ENCODE measurements around the gene ACAA2. TPM values are rescaled to one million over a fixed set of nuclear protein-coding genes. Genes with fewer than 3 reads are reported as not detected.

The ACAA2 gene
- total and polyA plus RNA-seq, 2 of the 8 experiments (the other 6 are each of a cell fraction or from before 2014, with no cell fraction given) = 63.4 to 151 TPM

- WGBS, 2 experiments (ENCODE audit: extremely low coverage in 1 of 2, insufficient coverage in 1 of 2, insufficient read length in 1 of 2, insufficient replicate concordance in 2 of 2, low coverage in 1 of 2, low lambda C conversion rate in 2 of 2, missing lambda C conversion rate in 1 of 2) = 72% methylated on average over 5 of the region's 5 CpGs; no CpG with 5 or more reads in 1 of the 2 experiments
- CTCF ChIA-PET (ENCODE audit: partially characterized antibody) = interaction anchor here (0.6 to 1.3 kb wide), 4 partner anchors 12 to 37 kb away, joined by 3 to 5 read pairs (median 4); no protein-coding TSS in a partner anchor
These were observed 65.5 kb downstream of the ACAA2 start for GRCh38 chr18:49747876-49748275.

More at GRCh38 chr18:49747876-49748275, 65.5 kb downstream of the ACAA2 start:
- Histone ChIP-seq H4K5ac (ENCODE audit: insufficient read length, low read depth, low read length) (no peak overlapping the region), H2BK15ac (ENCODE audit: low read length) (no peak overlapping the region), H2BK20ac (ENCODE audit: low read length) (no peak overlapping the region), H3K4ac (replicated peaks; ENCODE audit: insufficient read length, low read depth, low read length) (no peak overlapping the region), H3K36me3 (ENCODE audit: control insufficient read depth in 2 of 4, insufficient read depth in 4 of 4, low read length in 3 of 4) (no peaks in the 10 kb centered on the region), H4K20me1 (replicated peaks in 1 of 2; ENCODE audit: control insufficient read depth in 1 of 2, insufficient read depth in 2 of 2, low read length in 2 of 2) (no peaks in the 10 kb centered on the region), H4K91ac (replicated peaks; ENCODE audit: insufficient read length, low read length) (no peak overlapping the region), H3K27me3 (replicated peaks in 1 of 4; ENCODE audit: control insufficient read depth in 3 of 4, extremely low read depth in 1 of 4, insufficient read depth in 3 of 4, low read length in 3 of 4) (no peaks in the 10 kb centered on the region), H3K23me2 (ENCODE audit: low read depth, low read length) (no peaks in the 10 kb centered on the region), H2AFZ (ENCODE audit: low read length) (no peak overlapping the region), H3K4me1 (replicated peaks in 1 of 4; ENCODE audit: control insufficient read depth in 3 of 4, insufficient read depth in 4 of 4, low read length in 3 of 4) (no peaks in the 10 kb centered on the region), H3K79me1 (ENCODE audit: low read depth, low read length) (no peaks in the 10 kb centered on the region), H3K27ac (ENCODE audit: low read depth, low read length) (no peak overlapping the region), H3K4me2 (ENCODE audit: insufficient read depth in 1 of 2, low read depth in 2 of 2, low read length in 2 of 2) (no peak overlapping the region), H3K4me3 (ENCODE audit: extremely low read depth in 1 of 4, insufficient read depth in 2 of 4, low read depth in 3 of 4, low read length in 4 of 4) (no peak overlapping the region), H3K9me3 (ENCODE audit: insufficient read depth in 2 of 2, low read depth in 1 of 2, low read length in 1 of 2) (no peaks in the 10 kb centered on the region), H4K8ac (ENCODE audit: extremely low read depth, insufficient read depth, low read length) (no peak overlapping the region), H3K18ac (ENCODE audit: extremely low read depth, low read length) (no peak overlapping the region), H2BK12ac (ENCODE audit: low read depth, low read length) (no peak overlapping the region), H3K79me2 (ENCODE audit: control insufficient read depth in 1 of 2, insufficient read depth in 2 of 2, low read length in 2 of 2) (no peaks in the 10 kb centered on the region), H3K56ac (replicated peaks; ENCODE audit: insufficient read length, low read depth, low read length) (no peak overlapping the region), H3K9ac (replicated peaks in 1 of 4; ENCODE audit: extremely low read depth in 1 of 4, low read depth in 3 of 4, low read length in 3 of 4) (no peak overlapping the region), H3K23ac (ENCODE audit: insufficient read length) (no peak overlapping the region), H2BK5ac (ENCODE audit: low read depth, low read length) (no peak overlapping the region), H2AK5ac (ENCODE audit: low read depth, low read length) (no peak overlapping the region), H3K14ac (ENCODE audit: insufficient read length) (no peak overlapping the region), H2BK120ac (replicated peaks; ENCODE audit: low read depth, low read length) (no peak overlapping the region)
- FAIRE-seq (peak; percentile 39), DNase-seq (ENCODE audit: low read depth in 1 of 2, low spot score in 2 of 2) (no peak)
- TF ChIP-seq RFX5 (IDR thresholded peaks at IDR 0.05; ENCODE audit: borderline replicate concordance, low read depth, low read length) (no peak), MAX (IDR thresholded peaks at IDR 0.05) (no peak), ATF2 (IDR thresholded peaks at IDR 0.05; ENCODE audit: low read length) (no peak), TCF12 (IDR thresholded peaks at IDR 0.05; ENCODE audit: low read depth, low read length) (no peak), SIX5 (IDR thresholded peaks at IDR 0.05; ENCODE audit: low read depth, low read length) (no peak), TEAD4 (IDR thresholded peaks at IDR 0.05; ENCODE audit: low read depth, low read length) (no peak), MAFK (IDR thresholded peaks at IDR 0.05; ENCODE audit: low read depth, low read length) (no peak), RXRA (IDR thresholded peaks at IDR 0.05; ENCODE audit: insufficient read depth, low read depth, low read length) (no peak), ZNF274 (IDR thresholded peaks at IDR 0.05; ENCODE audit: borderline replicate concordance, extremely low read depth, low read length) (no peak), EGR1 (IDR thresholded peaks at IDR 0.05; ENCODE audit: borderline replicate concordance, low read depth, low read length) (no peak), CREB1 (IDR thresholded peaks at IDR 0.05) (no peak), YY1 (IDR thresholded peaks at IDR 0.05; ENCODE audit: low read depth, low read length) (no peak)
- POLR2A ChIA-PET (ENCODE audit: partially characterized antibody) = interaction anchor here (1.3 kb wide), 1 partner anchor 15 kb away, joined by 3 read pairs; no protein-coding TSS in a partner anchor
